GM12878 (cell line): Measurements from ENCODE around the gene MAT1A. TPM values are rescaled to one million over a fixed set of nuclear protein-coding genes. Genes with fewer than 3 reads are reported as not detected.

Experiments
- ATAC-seq: fragments of 200-7000 bp; cut with Tn5 transposase; 3 replicates; pipeline ENCODE4 v1.9.1; 2020; ENCODE audit warnings: mild to moderate bottlenecking, moderate library complexity
- BruUV-seq: library from RNA; stranded (reverse); fragments of 400-500 nt; replicated peaks from 2 replicates; lab custom pipeline; 2021; lab: Mats Ljungman, UMichigan
- CTCF ChIA-PET: fragments of 300-600 bp; sonication (Branson Sonifier 250); formaldehyde crosslinking; extraction: SDS; loops from one replicate; lab custom pipeline; 2021; ENCODE audit warnings: inconsistent platforms; lab: Yijun Ruan, JAX
- POLR2A ChIA-PET: fragments of 350-600 bp; formaldehyde crosslinking; extraction: SDS; loops from one replicate; lab custom pipeline; 2021; ENCODE audit warnings: inconsistent platforms; lab: Charles Lee
- RAD21 ChIA-PET: fragments of 300-600 bp; sonication (Branson Sonifier 250); formaldehyde crosslinking; loops from one replicate; lab custom pipeline; 2023; ENCODE audit warnings: antibody characterized with exemption; ENCODE audit not compliant: unreplicated experiment; lab: Charles Lee
- SMC1A ChIA-PET: fragments of 300-600 bp; sonication (Branson Sonifier 250); formaldehyde crosslinking; loops from one replicate; lab custom pipeline; 2023; ENCODE audit not compliant: unreplicated experiment, uncharacterized antibody; lab: Charles Lee
- DNase-seq: peaks from one replicate; pipeline ENCODE4 v3.0.0-alpha.2; 2011; ENCODE audit warnings: low read depth, low spot score
- FAIRE-seq: peaks from 3 replicates; lab custom pipeline; 2011; peaks lifted over from hg19 to GRCh38; lab: Jason Lieb, UNC
- H2AFZ ChIP-seq: 2 replicates; pipeline ENCODE4 v1.6.0; 2011; ENCODE audit warnings: low read depth, low read length, control low read depth; ENCODE audit not compliant: control insufficient read depth
- H3K27ac ChIP-seq: 2 replicates; pipeline ENCODE4 v1.5.1; 2011; ENCODE audit warnings: control low read depth; ENCODE audit not compliant: control insufficient read depth, insufficient read depth
- H3K27me3 ChIP-seq, 2 experiments: replicated peaks in 1 of 2; 2 replicates each; pipeline versions ENCODE4 v1.6.0 to v1.6.1; 2011; ENCODE audit warnings: low read length in 1 of 2; ENCODE audit not compliant: control insufficient read depth in 2 of 2, insufficient read depth in 2 of 2
- H3K36me3 ChIP-seq, 2 experiments: 2 replicates each; pipeline ENCODE4 v1.5.1; 2011; ENCODE audit warnings: low read length in 1 of 2; ENCODE audit not compliant: control insufficient read depth in 2 of 2, insufficient read depth in 2 of 2
- H3K4me1 ChIP-seq: 2 replicates; pipeline ENCODE4 v1.6.1; 2011; ENCODE audit warnings: mild to moderate bottlenecking, low read length, moderate library complexity, mixed read lengths; ENCODE audit not compliant: control insufficient read depth, insufficient read depth
- H3K4me2 ChIP-seq: 2 replicates; pipeline ENCODE4 v1.6.0; 2011; ENCODE audit warnings: control low read depth; ENCODE audit not compliant: control insufficient read depth, insufficient read depth
- H3K4me3 ChIP-seq: fragments of 200-600 bp; sonication (generic); 2 replicates; pipeline ENCODE4 v1.5.1; 2016
- H3K79me2 ChIP-seq: 2 replicates; pipeline ENCODE4 v1.6.0; 2011; ENCODE audit warnings: low read length; ENCODE audit not compliant: control insufficient read depth, insufficient read depth
- H3K9ac ChIP-seq: 2 replicates; pipeline ENCODE4 v1.8.0; 2011; ENCODE audit warnings: low read length, control low read depth, mixed read lengths; ENCODE audit not compliant: control insufficient read depth, insufficient read depth
- H3K9me3 ChIP-seq: replicated peaks from 3 replicates; pipeline ENCODE4 v1.5.1; 2011; ENCODE audit warnings: mild to moderate bottlenecking, low read length; ENCODE audit not compliant: control insufficient read depth, insufficient read depth
- H4K20me1 ChIP-seq: 2 replicates; pipeline ENCODE4 v1.6.0; 2011; ENCODE audit not compliant: control insufficient read depth, insufficient read depth
- CEBPZ ChIP-seq: fragments of 150-350 bp; IDR thresholded peaks from 2 replicates; pipeline ENCODE4 v1.6.1; 2016; ENCODE audit warnings: low read depth, low read length
- IRF4 ChIP-seq: IDR thresholded peaks from 2 replicates; pipeline ENCODE4 v1.6.1; 2011; ENCODE audit warnings: low read depth, low read length
- NFYB ChIP-seq: IDR thresholded peaks from 2 replicates; pipeline ENCODE4 v1.6.1; 2011; ENCODE audit warnings: low read depth, mild to moderate bottlenecking, low read length, improper control_type of control experiment, moderate library complexity; ENCODE audit not compliant: insufficient read depth
- PAX8 ChIP-seq: fragments of 450-650 bp; IDR thresholded peaks from 2 replicates; pipeline ENCODE4 v1.6.1; 2017; ENCODE audit warnings: mild to moderate bottlenecking, moderate library complexity
- RAD51 ChIP-seq: fragments of 450-650 bp; IDR thresholded peaks from 2 replicates; pipeline ENCODE4 v1.6.1; 2016; ENCODE audit warnings: moderate library complexity, mild to moderate bottlenecking, inconsistent platforms
- SREBF2 ChIP-seq: IDR thresholded peaks from 2 replicates; pipeline ENCODE4 v1.6.1; 2012; ENCODE audit warnings: mild to moderate bottlenecking, low read length
- ZNF217 ChIP-seq: fragments of 450-650 bp; IDR thresholded peaks from 2 replicates; pipeline ENCODE4 v1.6.1; 2017; ENCODE audit warnings: antibody characterized with exemption, mild to moderate bottlenecking
- ZNF622 ChIP-seq: fragments of 450-650 bp; IDR thresholded peaks from 2 replicates; pipeline ENCODE4 v1.6.1; 2017; ENCODE audit warnings: mild to moderate bottlenecking, inconsistent platforms
- WGBS: methylation state at CpG from one replicate; pipeline ENCODE4 v1.1.6; 2016; ENCODE audit warnings: low lambda C conversion rate; ENCODE audit not compliant: insufficient replicate concordance, insufficient coverage; ENCODE audit errors: missing lambda C conversion rate; 5-methylcytosine and 5-hydroxymethylcytosine counted together
- in situ Hi-C: fragments of 300-500 bp; cut with MboI; formaldehyde crosslinking; loops from 9 replicates; pipeline ENCODE4 v1.14.3; 2018; ENCODE audit warnings: mixed read lengths
- intact Hi-C: fragments of 100-400 bp; cut with micrococcal nuclease; formaldehyde crosslinking; loops from one replicate; pipeline ENCODE4 v1.14.2; 2022; ENCODE audit not compliant: unreplicated experiment
- polyA plus RNA-seq, 11 experiments: library from polyadenylated mRNA; depleted of rRNA in 4 of 11; unstranded in 6 of 11; stranded (reverse) in 5 of 11; fragments of >200 nt; fragmentation: Nextera tagmentation in 4 of 11; fragmentation: Illumina TruSeq in 1 of 11; extraction: Ambion mirVana in 4 of 11; extraction: Trizol in 1 of 11; gene quantifications; 1 replicate in 1 of 11; 2 replicates in 10 of 11; pipeline versions ENCODE4 v1.2.1 to v1.2.3, GENCODE V29; 2011 to 2016; ENCODE audit warnings: inconsistent platforms in 2 of 11, missing spikeins in 2 of 11, low read depth in 1 of 11
- total RNA-seq, 4 experiments: library from RNA; depleted of rRNA in 3 of 4; stranded (reverse); fragments of >200 nt in 3 of 4; fragmentation: Illumina TruSeq in 1 of 4; extraction: Trizol in 1 of 4; gene quantifications; 2 replicates each; pipeline versions ENCODE4 v1.2.1 to v1.2.3, GENCODE V29; 2013 to 2021

Gene MAT1A
- total and polyA plus RNA-seq, 10 of the 15 experiments (the other 5 are each of a cell fraction or from before 2014, with no cell fraction given): 0.23 TPM; not detected in 9

DNA sequence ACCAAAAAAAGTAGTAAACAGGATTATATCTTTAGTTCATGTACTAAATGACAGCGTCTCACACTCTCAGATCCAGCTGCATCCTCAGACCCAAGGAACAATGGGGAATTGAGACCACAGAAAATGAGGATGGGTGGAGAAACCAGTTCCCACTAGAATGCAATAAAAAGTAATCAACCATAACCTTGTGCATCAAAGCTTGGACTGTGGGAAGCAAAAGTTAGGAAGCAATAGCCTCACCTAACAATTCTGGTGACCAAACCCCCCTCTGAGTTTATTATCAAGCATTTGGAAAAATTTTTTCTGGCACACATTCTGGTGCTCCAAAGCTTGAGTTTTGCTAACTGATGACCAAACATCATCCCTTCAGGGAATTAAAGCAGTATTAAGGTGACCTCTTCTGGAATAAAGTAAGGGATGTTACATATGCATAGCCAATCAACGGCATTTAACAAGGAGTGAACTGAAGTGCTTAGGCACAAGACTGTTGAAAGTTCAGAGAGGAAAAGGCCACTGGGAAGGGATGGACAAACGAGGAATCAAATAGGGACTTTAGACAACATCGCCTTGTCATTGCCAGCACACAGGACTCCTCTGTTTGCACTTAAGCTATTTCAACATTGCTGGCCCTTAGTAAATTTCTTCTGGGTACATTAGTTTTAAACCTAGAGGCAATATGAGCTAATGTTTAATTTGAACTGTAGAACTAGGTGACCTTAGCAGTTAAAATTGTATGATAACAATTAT is 1.2 kb upstream of the MAT1A start:
- CTCF ChIA-PET: interaction anchor here (1.8 kb wide), 1 partner anchor 30 kb away, joined by 4 read pairs; no protein-coding TSS in a partner anchor
- no peak overlapping the region for H3K4me3 ChIP-seq

More for the DNA sequence above, 1.2 kb upstream of the MAT1A start:
- H2AFZ ChIP-seq: no peak overlapping the region
- no peak overlapping the region for H3K27ac ChIP-seq
- no peaks in the 10 kb centered on the region for H3K36me3 ChIP-seq
- in situ Hi-C loops (no loop called here), intact Hi-C loops (no loop called here)
- ATAC-seq: no peak
- RAD21 ChIA-PET: no interaction called here
- BruUV-seq: no TSS peak
- WGBS: 27% methylated on average over 4 of the region's 4 CpGs
- H4K20me1 ChIP-seq: no peaks in the 10 kb centered on the region; the same call in 1 of the 2 replicates
- DNase-seq: no peak
- H3K9ac ChIP-seq: no peak overlapping the region
- TF ChIP-seq SREBF2: no peak
- TF ChIP-seq IRF4: no peak
- TF ChIP-seq NFYB: no peak
- TF ChIP-seq PAX8: no peak
- no peak for TF ChIP-seq ZNF217
- no peak for TF ChIP-seq CEBPZ
- no peak for TF ChIP-seq ZNF622
- no peak for TF ChIP-seq RAD51
- POLR2A ChIA-PET: no interaction called here
- peaks cover 0 to 6% of the 10 kb centered on the region in 2 experiments; a peak in 2 of 4 replicates for H3K27me3 ChIP-seq
- no peak for FAIRE-seq
- H3K4me1 ChIP-seq: no peaks in the 10 kb centered on the region
- H3K4me2 ChIP-seq: no peak overlapping the region
- no peaks in the 10 kb centered on the region for H3K9me3 ChIP-seq
- SMC1A ChIA-PET: interaction anchor here (0.6 kb wide), 1 partner anchor 1558 kb away, joined by 3 read pairs; no protein-coding TSS in a partner anchor
- no peaks in the 10 kb centered on the region for H3K79me2 ChIP-seq
